GM19351 (cell line): ENCODE results near the gene DACH1.
"Not testable (repeated sequence)": the region's sequence is repeated elsewhere in the genome, so short reads cannot be mapped to it uniquely, and the experiment has no call there.

Source experiments
- ATAC-seq: cut with Tn5 transposase; IDR thresholded peaks from one replicate; pipeline ENCODE4 v1.9.1; 2021; ENCODE audit warnings: mild to moderate bottlenecking, moderate library complexity; ENCODE audit not compliant: unreplicated experiment

Gene DACH1

DNA sequence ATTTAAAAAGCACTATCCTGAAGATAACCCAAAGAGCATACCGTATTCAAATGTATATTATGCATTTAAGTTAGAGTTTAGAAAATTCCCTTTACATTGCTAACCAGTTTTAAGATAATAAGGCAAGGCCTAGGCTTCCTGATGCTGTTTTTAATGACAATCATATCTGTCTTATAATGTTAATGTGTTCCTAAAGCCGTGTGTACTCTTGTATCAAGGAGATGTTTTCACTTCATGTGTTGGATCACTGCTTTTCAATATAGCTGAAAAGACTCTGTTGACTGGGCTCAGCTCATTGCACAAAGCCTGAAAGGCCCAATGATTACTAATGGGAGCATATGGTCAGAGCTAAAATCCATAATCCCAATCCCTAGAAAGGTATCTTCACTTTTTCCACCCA, 81.6 kb downstream of the DACH1 start:
- ATAC-seq, result no peak

DNA sequence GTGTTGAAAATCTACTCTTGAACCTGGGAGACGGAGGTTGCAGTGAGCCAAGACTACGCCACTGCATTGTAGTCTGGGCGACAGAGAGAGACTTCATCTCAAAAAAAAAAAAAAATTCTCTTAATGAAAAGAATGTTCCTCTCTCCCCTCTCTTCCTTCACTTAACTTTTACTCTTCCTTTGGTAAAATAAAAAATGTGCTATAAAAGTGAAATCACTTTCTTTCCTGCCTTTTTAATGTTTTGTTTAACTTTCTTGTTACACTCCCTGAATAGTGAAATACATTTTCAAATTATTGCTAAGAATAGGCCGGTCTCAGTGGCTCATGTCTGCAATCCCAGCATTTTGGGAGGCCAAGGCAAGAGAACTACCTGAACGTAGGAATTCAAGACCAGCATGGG, 86.5 kb downstream of the DACH1 start:
- no peak for ATAC-seq

DNA sequence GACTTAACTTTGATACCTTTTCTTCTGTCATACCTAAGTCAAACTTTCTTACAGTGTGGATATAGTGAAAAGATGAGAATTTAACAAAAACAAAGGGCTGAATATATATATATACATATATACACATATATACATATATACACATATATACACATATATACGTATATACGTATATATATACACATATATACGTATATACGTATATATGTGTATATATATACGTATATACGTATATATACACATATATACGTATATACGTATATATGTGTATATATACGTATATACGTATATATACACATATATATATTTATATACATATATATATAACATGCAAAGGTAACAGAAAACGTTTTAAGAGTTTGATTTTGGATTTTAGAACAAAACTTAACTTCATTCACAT, 88.0 kb downstream of the DACH1 start:
- not testable (repeated sequence) for ATAC-seq

DNA sequence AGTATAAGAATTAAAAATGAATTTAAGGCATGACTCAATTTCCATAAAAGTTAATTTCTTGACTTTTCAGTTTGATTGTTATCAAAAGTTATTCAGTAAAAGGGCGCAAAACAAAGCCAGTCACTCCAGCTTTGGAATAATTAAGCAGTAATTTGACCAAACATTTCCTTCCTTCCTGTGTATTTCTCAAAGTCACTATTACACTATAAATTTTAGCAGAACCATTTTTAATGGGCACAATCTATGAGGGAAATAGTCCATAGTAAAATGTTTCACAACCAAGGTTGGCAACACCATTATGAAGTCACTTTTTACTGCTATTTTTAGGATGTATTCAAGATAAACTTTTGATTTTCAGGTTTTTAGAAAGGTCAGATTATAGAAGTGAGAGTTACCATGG, 91.0 kb downstream of the DACH1 start:
- no peak for ATAC-seq

DNA sequence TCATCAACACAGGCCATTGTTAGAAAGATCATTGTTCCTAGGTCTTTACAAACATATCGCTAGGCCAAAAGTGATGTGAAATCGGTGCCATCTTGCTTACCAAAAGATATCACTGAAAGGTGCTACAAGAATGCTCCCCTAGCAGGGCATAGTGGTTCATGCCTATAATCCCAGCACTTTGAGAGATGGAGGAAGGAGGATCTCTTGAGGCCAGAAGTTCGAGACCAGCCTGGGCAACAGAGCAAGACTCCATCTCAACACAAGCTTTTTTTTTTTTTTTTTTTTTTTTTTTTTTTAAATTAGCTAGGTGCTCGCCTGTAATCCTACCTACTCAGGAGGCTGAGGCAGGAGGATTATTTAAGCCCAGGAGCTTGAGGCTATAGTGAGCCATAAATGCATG, 92.1 kb downstream of the DACH1 start:
- no peak for ATAC-seq

DNA sequence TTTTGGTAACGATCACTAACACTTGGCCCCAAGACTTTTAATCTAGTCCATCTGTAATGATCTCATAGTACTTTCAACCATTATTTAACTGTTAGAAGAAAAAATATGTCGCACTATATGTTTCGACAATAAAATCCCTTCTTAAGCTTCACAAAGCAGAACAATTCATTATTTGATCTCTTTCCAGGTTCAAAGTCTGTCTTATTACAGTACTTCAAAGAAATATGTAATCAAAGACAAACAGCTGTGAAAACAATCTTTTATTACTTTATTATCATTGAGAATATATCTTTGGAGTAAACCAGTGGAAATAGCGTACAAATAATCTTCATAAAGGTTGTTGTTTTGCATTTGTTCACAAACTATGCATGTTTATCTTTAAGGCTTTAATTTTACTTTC, 93.5 kb downstream of the DACH1 start:
- no peak for ATAC-seq

DNA sequence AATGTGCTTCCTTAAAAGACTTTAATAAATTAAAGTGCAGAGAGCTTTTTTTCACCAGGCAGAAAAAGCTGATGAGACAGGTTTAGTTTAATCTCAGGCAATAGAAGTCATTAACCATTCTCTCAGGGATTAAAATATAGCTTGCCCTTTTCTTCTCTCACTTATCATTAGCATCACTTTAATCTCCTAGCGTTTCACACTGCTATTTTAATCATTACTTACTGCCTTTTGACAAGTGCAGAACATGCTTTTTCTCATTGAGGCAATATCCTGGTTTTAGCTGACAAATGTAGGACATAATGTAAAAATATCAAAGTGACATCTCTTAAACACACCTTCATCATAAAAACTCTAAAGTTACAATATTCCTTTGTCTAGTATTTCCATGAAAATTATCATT, 94.6 kb downstream of the DACH1 start:
- no peak for ATAC-seq

DNA sequence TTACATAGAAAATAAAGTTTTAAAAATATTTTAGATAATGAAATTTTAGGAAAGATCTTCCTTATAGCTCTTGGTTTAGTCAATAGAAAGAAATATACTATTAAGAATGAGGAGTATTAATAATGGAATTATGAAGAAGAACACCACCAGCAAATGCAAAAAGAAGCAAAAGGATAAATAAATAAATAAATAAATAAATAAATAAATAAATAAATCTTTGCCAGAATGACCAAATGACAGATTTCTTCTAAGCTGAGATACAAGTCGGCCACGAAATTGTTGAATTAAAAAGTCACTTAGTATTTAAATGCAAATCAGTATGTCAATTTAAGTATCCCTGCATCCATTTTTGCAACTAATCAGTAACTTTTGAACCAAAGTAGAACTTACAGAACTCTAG, 95.9 kb downstream of the DACH1 start:
- no peak for ATAC-seq

DNA sequence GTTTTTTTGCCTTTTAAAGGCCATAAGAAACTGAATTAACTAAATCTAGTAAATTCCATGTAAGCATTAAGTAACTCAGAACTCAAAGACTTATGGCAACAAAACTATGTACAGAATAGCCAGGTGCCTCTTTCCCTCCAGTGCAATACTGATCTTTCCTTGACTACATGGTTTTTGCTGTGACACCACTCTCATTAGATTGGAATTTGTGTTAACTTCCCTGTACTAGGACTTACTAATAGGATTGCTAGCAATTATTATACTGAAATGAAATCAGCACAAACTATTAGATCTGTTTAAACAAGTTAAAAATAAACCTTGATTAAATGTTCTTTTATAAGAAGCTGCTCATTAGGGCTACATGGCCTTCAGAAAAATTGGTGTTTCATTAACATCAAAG, 96.3 kb downstream of the DACH1 start:
- no peak for ATAC-seq

DNA sequence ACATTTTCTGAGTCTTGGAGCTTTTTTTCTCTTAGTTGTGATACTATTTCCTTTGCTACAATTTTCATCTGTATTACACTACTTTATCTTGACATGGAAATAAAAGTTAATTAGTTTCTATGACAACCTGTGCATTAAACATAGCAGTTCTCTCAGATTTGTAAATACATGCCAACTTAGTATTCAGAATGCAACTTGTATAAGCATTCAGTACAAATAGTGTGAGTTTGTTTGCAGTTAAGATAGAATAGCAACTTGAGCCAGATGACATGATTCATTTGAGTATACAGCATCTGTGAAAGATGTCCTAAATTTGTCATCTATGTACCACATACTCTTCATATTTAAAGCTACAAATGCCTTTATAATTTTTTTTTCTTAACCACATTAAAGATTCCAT, 98.1 kb downstream of the DACH1 start:
- no peak for ATAC-seq

DNA sequence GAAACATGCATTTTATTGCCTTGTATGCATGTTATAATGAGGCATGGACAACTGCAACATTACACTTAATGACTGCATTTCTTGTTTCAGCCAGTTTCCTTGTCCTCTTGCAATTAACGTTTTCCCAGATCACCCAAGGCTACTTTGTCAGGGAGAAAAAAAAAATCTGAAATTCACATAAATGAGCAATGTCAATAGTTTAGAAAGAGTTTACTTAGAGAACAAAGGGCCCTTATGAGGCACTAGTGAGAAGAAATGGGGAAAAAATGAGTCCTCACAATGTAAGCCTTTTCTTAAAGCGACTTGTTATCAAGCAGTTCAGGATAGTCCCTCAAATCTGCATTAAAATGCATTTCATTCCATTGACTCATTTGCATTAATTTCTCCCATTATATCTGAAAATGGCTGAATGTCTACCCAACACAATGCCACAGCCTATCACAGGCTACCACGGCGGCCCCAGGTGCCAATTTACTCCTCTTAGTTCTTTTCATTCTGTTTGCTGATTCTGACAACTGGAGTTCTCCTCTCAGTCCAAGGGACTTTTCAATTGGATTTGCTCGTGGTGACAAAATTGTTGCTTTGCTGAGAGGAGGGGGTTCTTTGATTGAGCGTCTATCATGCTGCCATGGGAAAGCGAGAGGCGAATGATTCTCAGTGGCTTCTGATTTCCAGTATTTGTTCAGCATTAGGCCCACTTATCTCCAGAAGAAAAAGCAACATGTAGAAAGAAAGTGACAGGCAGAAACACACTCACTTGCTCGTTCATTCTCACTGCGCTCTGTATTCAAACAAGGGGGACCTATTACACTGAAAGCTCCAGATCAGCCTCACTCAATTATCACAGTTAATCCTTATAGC, 107.1 kb downstream of the DACH1 start:
- ATAC-seq, result no peak

DNA sequence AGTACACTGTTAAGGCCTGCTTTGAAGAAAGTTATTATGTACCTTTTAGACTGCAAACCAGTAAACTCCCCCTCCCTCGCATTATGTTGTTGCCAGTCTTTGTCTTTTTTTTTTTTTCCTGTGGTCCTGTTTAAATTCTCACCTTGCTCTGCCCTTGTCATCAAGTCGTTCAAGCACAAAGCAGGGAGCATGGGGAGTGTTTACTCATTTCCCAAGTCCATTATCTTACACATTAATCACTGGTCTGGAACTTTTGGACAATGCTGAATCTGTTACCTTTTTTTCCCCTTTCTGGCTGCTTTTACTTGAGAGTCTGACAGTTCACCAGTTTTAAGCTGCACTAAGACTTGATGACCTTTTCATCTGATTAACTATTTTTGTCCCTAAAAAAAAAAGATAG, 108.2 kb downstream of the DACH1 start:
- ATAC-seq, result no peak

DNA sequence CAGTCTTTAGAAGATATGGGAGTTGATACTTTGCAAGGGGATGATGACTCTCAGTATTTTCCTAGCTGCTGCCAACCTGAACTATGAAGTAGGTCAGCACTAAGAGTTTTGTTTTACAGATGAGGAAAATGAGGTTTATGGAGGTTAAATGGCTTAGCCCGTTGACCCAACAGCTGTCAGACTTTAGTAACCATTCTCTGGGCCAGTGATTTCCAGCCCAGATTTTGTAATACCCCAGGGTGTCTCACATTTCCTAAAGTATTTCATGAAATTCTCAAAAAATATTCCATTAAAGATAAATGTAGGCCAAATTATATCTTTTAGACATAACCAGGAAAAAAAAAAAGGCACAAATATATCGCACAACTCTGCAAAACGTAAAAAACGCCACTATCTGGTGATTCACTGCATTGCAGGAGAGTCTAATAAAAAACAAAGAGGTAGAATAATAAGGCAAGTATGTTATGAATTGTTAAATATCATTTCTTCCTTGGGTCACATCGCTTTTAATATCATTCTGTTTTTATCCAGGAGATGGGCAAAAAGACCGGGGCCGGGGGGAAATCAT, 112.5 kb downstream of the DACH1 start:
- ATAC-seq, result no peak

DNA sequence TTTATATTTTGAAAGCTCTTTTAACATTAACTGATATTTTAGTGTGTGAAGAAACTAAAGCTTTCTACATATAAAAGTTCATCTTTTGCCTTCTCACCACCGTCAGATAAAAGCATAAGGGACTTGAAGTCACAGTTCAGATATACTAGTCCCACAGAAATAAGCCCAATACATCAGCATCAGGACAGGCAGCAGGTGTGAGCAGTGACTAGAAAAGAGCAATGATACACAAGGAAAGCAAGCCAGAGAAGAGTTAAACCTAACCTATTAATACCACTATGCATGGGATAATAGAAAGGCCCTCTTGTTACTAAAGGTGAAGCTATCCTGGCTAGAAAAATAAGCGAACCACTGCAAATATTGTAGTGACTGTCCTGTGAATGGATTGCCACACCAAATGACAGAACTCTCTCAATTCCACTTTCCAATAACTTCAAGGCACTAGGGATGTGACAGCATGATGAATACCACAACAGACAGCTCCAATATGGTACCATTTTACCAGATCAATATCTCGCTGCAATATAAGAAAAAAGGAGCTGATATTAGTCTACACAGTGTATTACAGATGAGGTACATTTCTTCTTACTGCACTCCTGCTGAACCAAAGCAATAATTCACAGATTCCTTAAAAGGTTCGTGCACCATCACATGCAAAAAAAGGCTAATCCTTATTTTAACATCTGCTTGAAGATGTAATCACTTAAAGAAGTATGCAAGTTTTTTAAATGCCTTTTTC, 114.1 kb downstream of the DACH1 start:
- ATAC-seq, result no peak

DNA sequence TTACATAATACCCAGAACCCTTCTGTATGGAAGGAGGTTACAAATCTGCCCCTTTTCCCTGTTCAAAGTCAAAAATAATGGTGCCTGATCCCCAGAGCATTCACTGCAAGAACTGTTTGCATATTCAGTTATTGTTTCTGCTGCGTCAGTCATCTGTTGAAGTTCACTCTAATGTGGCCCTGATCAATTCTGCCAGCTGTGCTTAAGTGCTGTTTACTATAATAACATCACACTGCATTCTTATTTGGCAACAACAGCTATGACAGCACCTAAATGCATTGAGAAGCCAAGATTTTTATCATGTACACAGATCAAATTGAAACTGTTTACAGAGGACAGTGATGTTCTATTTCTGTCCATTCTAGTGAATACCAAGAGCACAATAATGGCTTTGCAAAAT, 115.9 kb downstream of the DACH1 start:
- no peak for ATAC-seq

DNA sequence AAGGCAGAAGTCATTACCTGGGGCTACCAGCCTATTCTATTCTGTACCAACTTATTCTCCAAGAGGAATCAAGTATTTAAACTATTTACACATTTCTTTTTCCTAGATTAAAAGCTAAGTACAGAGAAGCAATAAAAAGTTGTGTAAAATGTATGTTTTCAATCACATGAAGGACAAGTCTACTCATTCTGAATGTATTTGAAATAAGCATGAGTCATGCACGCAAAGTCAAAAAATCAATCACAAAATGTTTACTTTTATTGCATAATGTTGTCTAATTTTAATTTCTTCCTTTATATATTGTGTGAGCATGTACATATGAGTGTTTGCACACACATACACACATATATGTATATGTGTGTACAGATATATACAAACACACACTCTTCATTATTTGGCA, 136.7 kb downstream of the DACH1 start:
- no peak for ATAC-seq

DNA sequence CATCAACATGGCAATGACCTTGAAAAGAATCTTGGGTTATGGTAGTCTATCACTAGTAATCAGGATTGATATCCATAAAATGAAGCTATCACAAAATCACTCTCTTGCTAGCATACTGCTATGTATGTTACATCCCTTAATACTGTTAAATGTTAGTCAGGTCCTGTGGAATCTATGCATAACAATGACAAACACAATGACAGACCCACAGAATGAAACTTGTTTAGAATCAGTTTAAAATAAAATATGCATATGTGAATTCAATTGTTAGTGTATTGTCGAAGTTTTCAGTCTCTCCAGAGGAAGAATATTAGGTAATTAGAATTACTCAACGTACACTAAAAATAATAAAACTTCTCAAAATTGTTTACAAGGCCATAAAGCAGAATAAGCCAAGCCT, 137.6 kb downstream of the DACH1 start:
- ATAC-seq, result no peak

DNA sequence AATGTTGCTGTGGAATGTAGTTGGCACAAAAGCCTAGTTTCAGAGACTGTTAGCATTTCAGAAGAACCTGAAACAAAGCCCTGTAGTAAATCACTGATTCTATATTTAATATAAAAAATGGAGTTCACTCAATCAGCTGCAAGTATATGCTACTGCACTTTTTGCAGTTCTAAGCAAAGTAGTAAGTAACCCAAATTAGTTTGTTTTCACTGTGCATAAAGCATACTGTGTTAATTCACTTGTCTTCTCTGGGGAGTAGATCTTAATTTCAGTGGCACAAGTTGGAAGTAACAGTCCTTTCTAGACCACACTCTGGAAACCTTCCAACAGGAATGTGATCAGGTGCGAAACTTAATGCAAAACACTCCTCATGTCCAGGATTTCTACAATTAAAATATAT, 139.3 kb downstream of the DACH1 start:
- no peak for ATAC-seq

DNA sequence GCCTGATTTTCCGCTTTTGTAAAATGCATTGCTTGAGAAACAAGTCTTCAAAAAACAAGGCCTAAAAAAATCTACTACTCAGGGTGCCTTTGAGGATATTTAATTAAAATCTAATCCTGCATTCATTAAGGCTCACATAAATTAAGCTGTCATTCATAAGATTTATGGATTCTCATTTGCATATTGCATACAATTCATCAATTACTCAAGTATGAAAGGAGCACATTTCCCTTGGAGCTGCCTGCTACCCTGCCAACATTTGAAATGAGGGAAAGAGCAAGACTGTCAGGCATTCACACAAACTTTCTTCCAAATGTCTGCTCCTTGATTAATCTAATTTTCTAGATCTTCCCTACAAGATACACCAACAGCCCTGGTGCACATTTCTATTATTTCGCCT, 140.0 kb downstream of the DACH1 start:
- ATAC-seq, result no peak

DNA sequence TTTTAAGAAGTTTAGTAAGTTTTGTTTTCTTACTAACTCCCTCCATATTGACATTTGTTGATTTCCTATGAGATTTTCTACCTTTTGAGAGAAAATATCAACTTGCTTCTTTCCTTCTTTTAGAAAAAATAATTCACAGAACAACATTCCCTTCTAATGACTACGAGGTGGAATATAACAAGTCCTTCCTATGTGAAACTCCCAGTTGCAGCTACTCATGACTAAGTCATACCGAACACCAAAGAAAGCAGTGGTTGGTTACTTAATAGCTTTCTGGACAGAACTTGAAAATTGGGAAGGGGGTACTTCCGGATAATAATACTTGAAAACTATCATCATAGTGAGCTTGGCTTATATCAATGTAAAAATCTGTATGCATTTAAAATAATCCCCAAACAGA, 144.8 kb downstream of the DACH1 start:
- no peak for ATAC-seq

DNA sequence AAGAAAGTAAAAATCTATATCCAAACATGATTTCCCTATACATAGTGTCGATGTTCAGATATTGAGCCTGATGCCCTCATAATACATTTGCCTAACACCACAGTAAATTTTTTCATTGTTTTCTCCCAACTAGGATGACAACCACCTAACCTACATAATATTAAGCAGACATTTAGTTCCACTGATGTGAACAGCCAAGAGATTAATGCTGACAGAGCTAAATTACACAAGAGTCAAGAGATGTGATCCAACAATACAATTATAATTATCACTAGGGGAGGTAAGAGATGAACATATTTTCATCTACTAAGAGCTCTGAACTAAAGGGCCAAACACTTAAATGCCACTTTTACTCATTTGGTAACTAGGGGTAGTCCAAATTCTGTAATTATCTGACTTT, 145.9 kb downstream of the DACH1 start:
- no peak for ATAC-seq

DNA sequence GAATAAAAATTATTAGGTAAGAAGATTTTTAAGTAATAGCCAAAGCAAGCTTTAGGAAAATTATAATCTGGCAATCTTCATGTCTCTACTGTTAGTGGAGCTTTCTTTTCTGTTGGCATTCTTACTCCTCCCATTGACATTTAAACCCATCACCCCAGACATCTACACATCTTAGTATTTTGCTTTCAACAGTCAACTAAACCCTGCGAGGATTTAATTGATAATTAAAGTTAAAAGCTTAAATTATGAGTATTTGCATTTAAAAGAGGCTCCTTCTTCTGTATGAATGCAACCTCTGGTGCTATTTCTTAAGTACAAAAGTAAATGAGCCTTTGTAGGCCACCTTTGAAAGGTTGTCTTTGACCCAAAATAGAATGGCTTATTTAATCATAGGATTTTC, 148.1 kb downstream of the DACH1 start:
- ATAC-seq, result no peak
